ENCODE measurements around the gene TBX4. TPM values are rescaled to one million over a fixed set of nuclear protein-coding genes. Genes with fewer than 3 reads are reported as not detected.

TBX4 gene
- 0.09 to 0.41 TPM (median 0.15 TPM) in 5 replicates for total RNA-seq (2022; extraction: Qiagen RNA extraction; ENCODE audit: low read depth)

DNA sequence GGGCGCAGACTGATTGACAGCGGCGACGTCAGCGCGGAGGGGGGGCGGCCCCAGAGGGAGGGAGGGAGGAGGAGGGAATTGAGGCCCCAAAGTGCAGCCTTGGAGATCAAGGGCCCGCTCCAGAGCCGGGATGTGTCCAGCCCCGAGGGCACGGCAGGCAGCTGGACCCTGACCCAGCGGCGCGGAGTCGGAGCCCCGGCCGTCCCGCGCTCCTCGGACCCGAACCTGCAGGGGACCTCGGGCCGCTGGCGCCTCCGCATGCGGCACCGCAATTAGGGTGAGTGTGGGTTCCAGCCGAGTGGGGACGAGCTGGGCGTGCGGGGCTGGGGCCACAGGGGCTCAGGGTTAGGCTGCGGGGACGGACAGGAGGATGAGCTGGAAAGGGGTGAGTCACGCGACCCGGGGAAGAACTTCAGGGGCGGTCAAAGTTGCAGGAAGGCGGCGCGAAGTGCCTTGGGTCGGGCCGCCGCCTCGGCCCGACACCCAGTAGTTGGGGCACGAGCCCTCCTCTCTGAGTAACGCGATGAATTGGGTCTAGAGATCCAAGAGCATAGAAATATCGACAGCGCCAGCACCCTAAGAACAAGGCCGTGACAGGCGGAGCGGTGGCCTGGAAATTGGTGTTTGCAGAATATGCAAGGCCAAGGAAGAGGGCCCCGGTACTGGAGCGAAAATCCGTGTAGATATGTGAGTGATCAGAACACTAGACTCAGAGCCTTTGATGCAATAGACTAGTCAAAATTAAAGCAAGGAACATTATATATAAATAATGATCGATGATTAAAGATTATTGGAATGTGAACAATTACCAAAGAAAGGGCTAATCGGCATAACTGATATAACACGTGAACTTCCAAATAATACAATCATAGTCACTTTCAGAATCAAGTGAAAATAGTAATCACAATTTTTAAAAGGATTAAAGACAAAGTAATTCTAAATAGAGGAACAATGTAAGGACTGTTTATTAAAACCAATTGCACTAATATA is at the start of gene TBX4:
TSS of gene TBX4 (plus strand) at position 122 of the 990 bp plus-strand sequence. CDS start 4,069 bp downstream, outside the sequence.

Other genes starting within 250 kb of the TBX4 start
- 4.8 to 8.1 TPM (median 7.8 TPM) in 5 replicates for gene TBX2, start 52.6 kb upstream of the TBX4 start, total RNA-seq (2022; extraction: Qiagen RNA extraction; ENCODE audit: low read depth)
- gene NACA2, start 138.8 kb downstream of the TBX4 start, total RNA-seq (2022; extraction: Qiagen RNA extraction; ENCODE audit: low read depth) = 0.10 TPM in 1 of 5 replicates, not detected in the others

Measured in A549 treated with CpdA at 1 μM for 4 hours (cell line).